Metanephros (tissue), 1 donor: ENCODE measurements around the gene SSPN. TPM values are rescaled to one million over a fixed set of nuclear protein-coding genes. Genes with fewer than 3 reads are reported as not detected.

Source experiments
- total RNA-seq: library from RNA; depleted of rRNA; stranded (reverse); fragments of >200 nt; gene quantifications from one replicate; pipeline ENCODE4 v1.2.3, GENCODE V29; 2014

Gene SSPN, protein sequence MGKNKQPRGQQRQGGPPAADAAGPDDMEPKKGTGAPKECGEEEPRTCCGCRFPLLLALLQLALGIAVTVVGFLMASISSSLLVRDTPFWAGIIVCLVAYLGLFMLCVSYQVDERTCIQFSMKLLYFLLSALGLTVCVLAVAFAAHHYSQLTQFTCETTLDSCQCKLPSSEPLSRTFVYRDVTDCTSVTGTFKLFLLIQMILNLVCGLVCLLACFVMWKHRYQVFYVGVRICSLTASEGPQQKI
- 46.1 TPM for total RNA-seq

DNA sequence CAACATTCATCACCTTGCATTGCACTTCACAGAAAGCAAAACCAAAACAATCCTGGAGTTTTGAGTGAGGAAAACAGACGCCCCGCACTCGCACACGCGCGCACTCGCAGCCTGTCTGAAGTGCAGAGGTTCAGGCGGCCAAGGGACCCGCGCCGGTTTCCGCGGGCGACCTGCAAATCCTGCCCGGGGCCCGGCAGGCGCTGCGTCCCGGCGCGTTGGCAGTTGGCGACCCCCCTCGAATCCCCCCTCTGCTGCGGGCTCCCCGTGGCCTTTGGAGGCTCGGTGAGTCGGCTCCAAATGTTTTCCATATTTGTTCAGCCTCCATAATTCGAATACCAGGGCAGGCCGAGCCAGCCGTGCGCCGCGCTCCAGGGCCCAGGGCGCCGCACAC lies at the start of gene SSPN:
Gene SSPN (plus strand): TSS at position 324 of the 391 bp plus-strand sequence. CDS start 100 bp downstream, outside the sequence.

Other genes with a start within 250 kb of the SSPN start
- gene RASSF8, start 236.9 kb upstream of the SSPN start, total RNA-seq = 46.0 TPM
- gene BHLHE41, start 70.5 kb upstream of the SSPN start, total RNA-seq = 1.8 TPM